ENCODE data around the gene HOXD8. TPM values are rescaled to one million over a fixed set of nuclear protein-coding genes. Genes with fewer than 3 reads are reported as not detected.

HOXD8 gene
- total and polyA plus RNA-seq, 4 donors: 0.34 to 1.6 (median 1.0) TPM

DNA sequence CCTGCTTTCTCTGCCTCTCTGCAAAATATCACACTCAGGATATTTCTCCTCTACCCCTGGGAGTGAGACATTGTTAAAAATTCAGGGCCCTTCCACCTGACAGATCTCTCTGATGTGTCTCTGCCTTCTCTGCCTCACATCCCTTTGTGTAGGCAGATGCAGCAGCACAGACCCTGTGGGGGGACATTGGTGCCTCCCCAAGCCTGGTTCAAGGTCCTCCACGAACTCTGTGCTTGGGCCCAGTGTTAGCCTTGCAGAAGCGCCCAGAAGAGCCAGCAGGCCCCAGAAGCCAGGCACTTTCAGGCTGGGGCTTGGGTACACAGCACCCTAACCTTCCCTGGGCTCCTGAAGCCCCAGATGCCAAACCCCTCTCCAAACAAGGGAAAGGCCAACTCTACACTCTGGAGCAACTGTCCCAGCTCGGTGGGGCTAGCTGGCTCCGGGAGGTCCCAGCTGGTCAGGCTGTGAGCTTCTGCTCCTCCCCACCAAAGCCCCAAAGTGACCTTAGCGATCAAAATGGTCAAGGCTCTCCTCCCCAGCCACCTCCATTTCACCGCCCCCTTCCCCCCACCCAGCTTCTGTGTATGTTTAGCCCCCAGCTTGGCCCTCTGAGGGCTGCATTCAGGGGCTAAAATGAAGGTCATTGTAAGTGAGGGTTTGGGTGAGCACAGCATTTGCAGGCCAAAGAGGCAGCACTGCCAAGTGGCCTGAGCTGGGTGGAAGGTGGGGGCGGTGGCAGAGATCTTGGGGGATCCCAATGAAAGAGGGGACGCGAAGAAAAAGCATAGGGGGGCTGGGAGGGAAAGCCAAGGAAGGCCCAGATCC is 4.3 kb upstream of the HOXD8 start:
- WGBS, 2 donors: 27 to 31% methylated on average over 9 of the region's 9 CpGs
- no peak overlapping the region for H3K4me3 ChIP-seq
- TF ChIP-seq, protein P1, sequence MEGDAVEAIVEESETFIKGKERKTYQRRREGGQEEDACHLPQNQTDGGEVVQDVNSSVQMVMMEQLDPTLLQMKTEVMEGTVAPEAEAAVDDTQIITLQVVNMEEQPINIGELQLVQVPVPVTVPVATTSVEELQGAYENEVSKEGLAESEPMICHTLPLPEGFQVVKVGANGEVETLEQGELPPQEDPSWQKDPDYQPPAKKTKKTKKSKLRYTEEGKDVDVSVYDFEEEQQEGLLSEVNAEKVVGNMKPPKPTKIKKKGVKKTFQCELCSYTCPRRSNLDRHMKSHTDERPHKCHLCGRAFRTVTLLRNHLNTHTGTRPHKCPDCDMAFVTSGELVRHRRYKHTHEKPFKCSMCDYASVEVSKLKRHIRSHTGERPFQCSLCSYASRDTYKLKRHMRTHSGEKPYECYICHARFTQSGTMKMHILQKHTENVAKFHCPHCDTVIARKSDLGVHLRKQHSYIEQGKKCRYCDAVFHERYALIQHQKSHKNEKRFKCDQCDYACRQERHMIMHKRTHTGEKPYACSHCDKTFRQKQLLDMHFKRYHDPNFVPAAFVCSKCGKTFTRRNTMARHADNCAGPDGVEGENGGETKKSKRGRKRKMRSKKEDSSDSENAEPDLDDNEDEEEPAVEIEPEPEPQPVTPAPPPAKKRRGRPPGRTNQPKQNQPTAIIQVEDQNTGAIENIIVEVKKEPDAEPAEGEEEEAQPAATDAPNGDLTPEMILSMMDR (IDR thresholded peaks at IDR 0.05; ENCODE audit: control extremely low read depth, extremely low read depth): no peak
- H3K27ac ChIP-seq (ENCODE audit: low read depth in 1 of 2, low read length in 1 of 2): no peak overlapping the region
- H3K9ac ChIP-seq (ENCODE audit: insufficient read depth in 1 of 2, low read length in 2 of 2): no peak overlapping the region
- ATAC-seq (ENCODE audit: insufficient read depth, low FRiP score) (no peak), DNase-seq (no peak)
- peaks cover 0 to 17% (median 8%) of the 10 kb centered on the region in 5 donors for H3K4me1 ChIP-seq (ENCODE audit: control insufficient read depth in 5 of 5, insufficient read depth in 5 of 5, low read length in 5 of 5)
- peaks cover 21 to 82% (median 81%) of the 10 kb centered on the region in 3 donors for H3K27me3 ChIP-seq (ENCODE audit: control insufficient read depth in 3 of 3, insufficient read depth in 3 of 3, low read length in 2 of 3)
- no peaks in the 10 kb centered on the region for H3K36me3 ChIP-seq (ENCODE audit: control insufficient read depth in 4 of 4, insufficient read depth in 4 of 4, low read length in 4 of 4)
- H3K9me3 ChIP-seq (ENCODE audit: control insufficient read depth in 4 of 4, insufficient read depth in 3 of 4, low read length in 3 of 4): peaks cover 0 to 7% (median 0%) of the 10 kb centered on the region in 4 donors

DNA sequence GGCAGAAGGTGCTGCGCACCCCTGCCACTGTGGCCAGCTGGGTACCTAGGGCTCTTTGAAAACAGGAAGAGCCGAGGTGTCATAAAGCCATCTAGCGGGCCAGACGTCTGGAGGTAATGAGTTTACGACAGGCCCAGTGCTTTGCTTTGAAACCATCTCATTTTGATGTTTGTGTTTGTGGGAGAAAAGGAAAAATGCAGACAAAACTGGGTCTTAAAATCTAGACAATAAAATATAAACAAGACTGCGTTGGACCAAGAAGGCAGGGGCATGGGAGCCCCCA is 3.8 kb upstream of the HOXD8 start:
- no peak for DNase-seq
- 13 to 19% methylated on average over 6 of the region's 6 CpGs for WGBS, 2 donors
- H3K27me3 ChIP-seq (ENCODE audit: control insufficient read depth in 3 of 3, insufficient read depth in 3 of 3, low read length in 2 of 3): peaks cover 23 to 79% (median 77%) of the 10 kb centered on the region in 3 donors
- H3K36me3 ChIP-seq (ENCODE audit: control insufficient read depth in 4 of 4, insufficient read depth in 4 of 4, low read length in 4 of 4): no peaks in the 10 kb centered on the region
- TF ChIP-seq, protein P1 (IDR thresholded peaks at IDR 0.05; ENCODE audit: control extremely low read depth, extremely low read depth): no peak
- H3K27ac ChIP-seq (ENCODE audit: low read depth in 1 of 2, low read length in 1 of 2): no peak overlapping the region
- H3K4me3 ChIP-seq: no peak overlapping the region
- H3K9me3 ChIP-seq (ENCODE audit: control insufficient read depth in 4 of 4, insufficient read depth in 3 of 4, low read length in 3 of 4): peaks cover 0 to 7% (median 0%) of the 10 kb centered on the region in 4 donors
- H3K9ac ChIP-seq (ENCODE audit: insufficient read depth in 1 of 2, low read length in 2 of 2): no peak overlapping the region
- ATAC-seq (ENCODE audit: insufficient read depth, low FRiP score): no peak
- H3K4me1 ChIP-seq (ENCODE audit: control insufficient read depth in 5 of 5, insufficient read depth in 5 of 5, low read length in 5 of 5): peaks cover 0 to 19% (median 8%) of the 10 kb centered on the region in 5 donors

GRCh38 chr2:176126929-176127773 is 2.4 kb upstream of the HOXD8 start:
- H3K27ac ChIP-seq (ENCODE audit: low read depth in 1 of 2, low read length in 1 of 2): no peak overlapping the region
- no peak overlapping the region for H3K4me3 ChIP-seq
- peaks cover 23 to 82% (median 79%) of the 10 kb centered on the region in 3 donors for H3K27me3 ChIP-seq (ENCODE audit: control insufficient read depth in 3 of 3, insufficient read depth in 3 of 3, low read length in 2 of 3)
- peaks cover 0 to 7% (median 0%) of the 10 kb centered on the region in 4 donors for H3K9me3 ChIP-seq (ENCODE audit: control insufficient read depth in 4 of 4, insufficient read depth in 3 of 4, low read length in 3 of 4)
- H3K9ac ChIP-seq (ENCODE audit: insufficient read depth in 1 of 2, low read length in 2 of 2): no peak overlapping the region
- H3K36me3 ChIP-seq (ENCODE audit: control insufficient read depth in 4 of 4, insufficient read depth in 4 of 4, low read length in 4 of 4): no peaks in the 10 kb centered on the region
- TF ChIP-seq, protein P1 (IDR thresholded peaks at IDR 0.05; ENCODE audit: control extremely low read depth, extremely low read depth): peak; percentile 78
- H3K4me1 ChIP-seq (ENCODE audit: control insufficient read depth in 5 of 5, insufficient read depth in 5 of 5, low read length in 5 of 5): peaks cover 0 to 17% (median 8%) of the 10 kb centered on the region in 5 donors
- 4% methylated on average over 13 of the region's 13 CpGs for WGBS, 2 donors
- DNase-seq (peak; percentile 74 to 85 (median 85)), ATAC-seq (ENCODE audit: insufficient read depth, low FRiP score) (no peak)

Data from lung (tissue), 12 donors.